ENCODE measurements around the gene FKBP14. TPM values are rescaled to one million over a fixed set of nuclear protein-coding genes. Genes with fewer than 3 reads are reported as not detected.

Gene FKBP14
- total RNA-seq, 4 donors from 2014 or later, result 4.9 to 86.5 (median 11.5) TPM

GRCh38 chr7:29974286-29974685 is 52.2 kb downstream of the FKBP14 start:
- Histone ChIP-seq H3K4me3 (no peak overlapping the region), H3K27me3 (no peaks in the 10 kb centered on the region), H3K9me3 (no peaks in the 10 kb centered on the region), H3K4me1 (no peaks in the 10 kb centered on the region), H3K36me3 (no peaks in the 10 kb centered on the region), H3K27ac (no peak overlapping the region)
- DNase-seq, result no peak
- intact Hi-C loops (cut with DNase I; ENCODE audit: low total_unique reads), result no loop called here
- TF ChIP-seq POLR2A (IDR thresholded peaks at IDR 0.05) (no peak), CTCF (IDR thresholded peaks at IDR 0.05) (no peak)

- Histone ChIP-seq H3K27ac (no peak overlapping the region), H3K9me3 (no peaks in the 10 kb centered on the region), H3K27me3 (no peaks in the 10 kb centered on the region), H3K4me3 (no peak overlapping the region), H3K36me3 (no peaks in the 10 kb centered on the region), H3K4me1 (no peaks in the 10 kb centered on the region)
- intact Hi-C loops (cut with DNase I; ENCODE audit: low total_unique reads), result no loop called here
- TF ChIP-seq POLR2A (IDR thresholded peaks at IDR 0.05) (no peak), CTCF (IDR thresholded peaks at IDR 0.05) (no peak)
- no peak for DNase-seq
Observed at GRCh38 chr7:29972315-29972669, 54.2 kb downstream of the FKBP14 start.

- TF ChIP-seq CTCF (IDR thresholded peaks at IDR 0.05) (no peak), POLR2A (IDR thresholded peaks at IDR 0.05) (no peak)
- intact Hi-C loops (cut with DNase I; ENCODE audit: low total_unique reads), result no loop called here
- Histone ChIP-seq H3K27me3 (no peaks in the 10 kb centered on the region), H3K27ac (no peak overlapping the region), H3K4me1 (no peaks in the 10 kb centered on the region), H3K4me3 (no peak overlapping the region), H3K9me3 (no peaks in the 10 kb centered on the region), H3K36me3 (no peaks in the 10 kb centered on the region)
- no peak for DNase-seq
Observed at GRCh38 chr7:29971566-29972314, 54.8 kb downstream of the FKBP14 start.

- Histone ChIP-seq H3K4me3 (no peak overlapping the region), H3K27ac (no peak overlapping the region), H3K36me3 (no peaks in the 10 kb centered on the region), H3K9me3 (no peaks in the 10 kb centered on the region), H3K4me1 (no peaks in the 10 kb centered on the region), H3K27me3 (no peaks in the 10 kb centered on the region)
- TF ChIP-seq CTCF (IDR thresholded peaks at IDR 0.05), result no peak
- no peak for TF ChIP-seq POLR2A (IDR thresholded peaks at IDR 0.05)
- intact Hi-C loops (cut with DNase I; ENCODE audit: low total_unique reads), result no loop called here
- DNase-seq, result no peak
Observed at GRCh38 chr7:29970158-29970557, 56.3 kb downstream of the FKBP14 start.

- H3K27me3 ChIP-seq, result no peaks in the 10 kb centered on the region
- no peak overlapping the region for H3K4me3 ChIP-seq
- no peaks in the 10 kb centered on the region for H3K36me3 ChIP-seq
- no peak for DNase-seq
- H3K27ac ChIP-seq, result no peak overlapping the region
- no peak for TF ChIP-seq POLR2A (IDR thresholded peaks at IDR 0.05)
- no peak for TF ChIP-seq CTCF (IDR thresholded peaks at IDR 0.05)
- intact Hi-C loops (cut with DNase I; ENCODE audit: low total_unique reads), result no loop called here
- no peaks in the 10 kb centered on the region for H3K9me3 ChIP-seq
- H3K4me1 ChIP-seq, result no peaks in the 10 kb centered on the region
Observed at GRCh38 chr7:29969738-29970137, 56.8 kb downstream of the FKBP14 start.
